Midbrain (tissue), 1 donor: ENCODE measurements around the gene PCLO.
"Not testable (repeated sequence)": the region's sequence is repeated elsewhere in the genome, so short reads cannot be mapped to it uniquely, and the experiment has no call there.

Source experiments
- DNase-seq: peaks from one replicate; lab custom pipeline; 2025; lab: John Stamatoyannopoulos, UW

The PCLO gene

GRCh38 chr7:83040484-83040883 lies 122.2 kb downstream of the PCLO start:
- no peak for DNase-seq

GRCh38 chr7:83038787-83039186 lies 123.9 kb downstream of the PCLO start:
- DNase-seq, result no peak

- no peak for DNase-seq
Measured at GRCh38 chr7:83036721-83037380, 125.8 kb downstream of the PCLO start.

- no peak for DNase-seq
Measured at GRCh38 chr7:83036130-83036529, 126.6 kb downstream of the PCLO start.

- no peak for DNase-seq
Measured at GRCh38 chr7:83032195-83032594, 130.5 kb downstream of the PCLO start.

- DNase-seq, result not testable (repeated sequence)
Measured at GRCh38 chr7:83023817-83024665, 138.6 kb downstream of the PCLO start.

- no peak for DNase-seq
Measured at GRCh38 chr7:83021032-83021431, 141.7 kb downstream of the PCLO start.

GRCh38 chr7:83020161-83020560 lies 142.5 kb downstream of the PCLO start:
- no peak for DNase-seq

- no peak for DNase-seq
Measured at GRCh38 chr7:83015916-83016315, 146.8 kb downstream of the PCLO start.

- peak; percentile 3 for DNase-seq
Measured at GRCh38 chr7:83014546-83014945, 148.1 kb downstream of the PCLO start.

- DNase-seq, result no peak
Measured at GRCh38 chr7:83011954-83012353, 150.7 kb downstream of the PCLO start.

GRCh38 chr7:83005410-83005809 lies 157.3 kb downstream of the PCLO start:
- DNase-seq, result no peak

- no peak for DNase-seq
Measured at GRCh38 chr7:83001362-83002040, 161.2 kb downstream of the PCLO start.

- no peak for DNase-seq
Measured at GRCh38 chr7:82998436-82998835, 164.2 kb downstream of the PCLO start.

- DNase-seq, result no peak
Measured at GRCh38 chr7:82985144-82985802, 177.4 kb downstream of the PCLO start.

GRCh38 chr7:82980130-82980788 lies 182.4 kb downstream of the PCLO start:
- no peak for DNase-seq

- no peak for DNase-seq
Measured at GRCh38 chr7:82975811-82976468, 186.7 kb downstream of the PCLO start.

GRCh38 chr7:82972135-82972534 lies 190.5 kb downstream of the PCLO start:
- DNase-seq, result no peak

- no peak for DNase-seq
Measured at GRCh38 chr7:82965088-82966036, 197.3 kb downstream of the PCLO start.
